ENCODE measurements around the gene TMEM255B. TPM values are rescaled to one million over a fixed set of nuclear protein-coding genes. Genes with fewer than 3 reads are reported as not detected.

The TMEM255B gene
- total RNA-seq, 1 experiment from 2014 or later = 7.7 TPM

DNA sequence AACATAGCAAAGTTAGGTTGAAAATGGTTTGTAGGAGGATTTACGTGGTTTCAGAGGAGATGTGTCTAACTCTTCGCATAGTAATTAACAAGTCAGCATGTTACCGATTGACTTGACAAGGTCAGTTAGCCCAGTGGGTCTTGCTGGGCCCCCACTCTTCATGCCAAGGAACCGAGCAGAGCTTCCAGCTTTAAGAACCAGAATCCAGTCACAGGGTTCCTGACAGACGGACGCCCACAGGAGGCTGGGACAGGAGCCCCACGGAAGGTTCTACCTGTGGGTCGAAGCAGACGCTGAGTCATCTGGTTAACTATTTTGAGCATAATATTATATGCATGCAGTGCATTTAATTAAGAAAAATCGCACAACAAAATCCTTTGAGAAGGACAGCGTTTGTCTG, 3.5 kb downstream of the TMEM255B start:
- H2AFZ ChIP-seq (ENCODE audit: low read depth, low read length, poor library complexity, severe bottlenecking) = no peak overlapping the region
- no peaks in the 10 kb centered on the region for H4K20me1 ChIP-seq (ENCODE audit: insufficient read depth)
- BruUV-seq (replicated peaks) = no TSS peak
- H3K4me2 ChIP-seq (ENCODE audit: low read length) = no peak overlapping the region
- ATAC-seq (no peak), DNase-seq (ENCODE audit: low read depth, low spot score) (no peak)
- no peak overlapping the region for H3K9ac ChIP-seq (ENCODE audit: low read length)
- H3K4me3 ChIP-seq (replicated peaks in 1 of 2; ENCODE audit: low read depth in 1 of 2, low read length in 2 of 2) = no peak overlapping the region
- H3K9me3 ChIP-seq (ENCODE audit: control insufficient read depth in 1 of 2, insufficient read depth in 1 of 2, low read depth in 1 of 2, low read length in 2 of 2) = no peaks in the 10 kb centered on the region
- H3K27ac ChIP-seq (ENCODE audit: low read depth, low read length) = no peak overlapping the region
- ChIA-PET CTCF (no interaction called here), POLR2A (no interaction called here), RAD21 (ENCODE audit: low non-redundant PET in 1 of 2, low total read pairs in 2 of 2, uncharacterized antibody in 2 of 2, unreplicated experiment in 2 of 2) (no interaction called here)
- no peak for TF ChIP-seq EZH2 (IDR thresholded peaks at IDR 0.05)
- no peak for TF ChIP-seq SP1 (IDR thresholded peaks at IDR 0.05; ENCODE audit: low read depth)
- TF ChIP-seq SRF (IDR thresholded peaks at IDR 0.05; ENCODE audit: low read depth) = no peak
- TF ChIP-seq TCF7L2 (IDR thresholded peaks at IDR 0.05; ENCODE audit: borderline replicate concordance, extremely low read depth, insufficient read depth, insufficient read length) = no peak
- no peak for TF ChIP-seq EGR1 (IDR thresholded peaks at IDR 0.05; ENCODE audit: low read depth)
- TF ChIP-seq FOSL1 (IDR thresholded peaks at IDR 0.05; ENCODE audit: low read depth) = no peak
- no peak for TF ChIP-seq EZH2phosphoT487 (IDR thresholded peaks at IDR 0.05; ENCODE audit: borderline replicate concordance)
- TF ChIP-seq POLR2A (IDR thresholded peaks at IDR 0.05; ENCODE audit: borderline replicate concordance, extremely low read depth, insufficient read depth, insufficient read length) = no peak
- TF ChIP-seq, protein P1, sequence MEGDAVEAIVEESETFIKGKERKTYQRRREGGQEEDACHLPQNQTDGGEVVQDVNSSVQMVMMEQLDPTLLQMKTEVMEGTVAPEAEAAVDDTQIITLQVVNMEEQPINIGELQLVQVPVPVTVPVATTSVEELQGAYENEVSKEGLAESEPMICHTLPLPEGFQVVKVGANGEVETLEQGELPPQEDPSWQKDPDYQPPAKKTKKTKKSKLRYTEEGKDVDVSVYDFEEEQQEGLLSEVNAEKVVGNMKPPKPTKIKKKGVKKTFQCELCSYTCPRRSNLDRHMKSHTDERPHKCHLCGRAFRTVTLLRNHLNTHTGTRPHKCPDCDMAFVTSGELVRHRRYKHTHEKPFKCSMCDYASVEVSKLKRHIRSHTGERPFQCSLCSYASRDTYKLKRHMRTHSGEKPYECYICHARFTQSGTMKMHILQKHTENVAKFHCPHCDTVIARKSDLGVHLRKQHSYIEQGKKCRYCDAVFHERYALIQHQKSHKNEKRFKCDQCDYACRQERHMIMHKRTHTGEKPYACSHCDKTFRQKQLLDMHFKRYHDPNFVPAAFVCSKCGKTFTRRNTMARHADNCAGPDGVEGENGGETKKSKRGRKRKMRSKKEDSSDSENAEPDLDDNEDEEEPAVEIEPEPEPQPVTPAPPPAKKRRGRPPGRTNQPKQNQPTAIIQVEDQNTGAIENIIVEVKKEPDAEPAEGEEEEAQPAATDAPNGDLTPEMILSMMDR (IDR thresholded peaks at IDR 0.05 in 2 of 3, conservative IDR thresholded peaks at IDR 0.05 in 1 of 3; ENCODE audit: borderline replicate concordance in 1 of 3, insufficient read depth in 1 of 3, low read depth in 2 of 3, low read length in 2 of 3) = no peak
- TF ChIP-seq JUND (IDR thresholded peaks at IDR 0.05) = no peak
- no peak for TF ChIP-seq CEBPB (IDR thresholded peaks at IDR 0.05; ENCODE audit: low read depth)
- TF ChIP-seq POLR2AphosphoS5 (IDR thresholded peaks at IDR 0.05; ENCODE audit: low read depth, low read length) = no peak
- TF ChIP-seq YY1 (IDR thresholded peaks at IDR 0.05; ENCODE audit: extremely low read depth, insufficient replicate concordance, low read depth, low read length) = no peak
- H3K36me3 ChIP-seq (ENCODE audit: control insufficient read depth in 1 of 2, insufficient read depth in 2 of 2, low read length in 2 of 2) = no peaks in the 10 kb centered on the region
- no peaks in the 10 kb centered on the region for H3K9me2 ChIP-seq (ENCODE audit: insufficient read depth)
- intact Hi-C loops (cut with micrococcal nuclease) = no loop called here
- peaks cover 3 to 17% of the 10 kb centered on the region in 2 experiments for H3K4me1 ChIP-seq (ENCODE audit: control insufficient read depth in 1 of 2, insufficient read depth in 2 of 2, low read length in 2 of 2)
- H3K27me3 ChIP-seq (ENCODE audit: insufficient read depth, low read length) = no peaks in the 10 kb centered on the region
- no peaks in the 10 kb centered on the region for H3K79me2 ChIP-seq (ENCODE audit: insufficient read depth, low read length)
